Caco-2 (cell line): ENCODE results near the gene LRRC36. TPM values are rescaled to one million over a fixed set of nuclear protein-coding genes. Genes with fewer than 3 reads are reported as not detected.

Source experiments
- BruUV-seq: library from RNA; stranded (reverse); fragments of 400-500 nt; replicated peaks from 2 replicates; lab custom pipeline; 2021; lab: Mats Ljungman, UMichigan
- CTCF ChIA-PET: fragments of 300-600 bp; sonication (Branson Sonifier 250); formaldehyde crosslinking; loops from one replicate; lab custom pipeline; 2022; ENCODE audit warnings: antibody characterized with exemption; lab: Charles Lee
- POLR2A ChIA-PET: fragments of 300-600 bp; sonication (Branson Sonifier 250); formaldehyde crosslinking; loops from one replicate; lab custom pipeline; 2022; ENCODE audit warnings: antibody characterized with exemption; lab: Charles Lee
- DNase-seq, 2 experiments: peaks; one replicate each; pipeline versions ENCODE4 v3.0.0 to v3.0.0-alpha.2; 2020 to 2022
- H3K27me3 ChIP-seq: replicated peaks from 2 replicates; pipeline ENCODE4 v1.6.0; 2011; ENCODE audit warnings: low read length; ENCODE audit not compliant: control insufficient read depth, insufficient read depth
- H3K36me3 ChIP-seq: 2 replicates; pipeline ENCODE4 v1.5.1; 2011; ENCODE audit warnings: low read length; ENCODE audit not compliant: control insufficient read depth, insufficient read depth
- H3K4me1 ChIP-seq: fragments of 250-450 bp; sonication (Bioruptor Pico); 2 replicates; pipeline ENCODE4 v1.5.1; 2020; ENCODE audit warnings: mild to moderate bottlenecking
- H3K4me3 ChIP-seq: 2 replicates; pipeline ENCODE4 v1.5.1; 2011; ENCODE audit warnings: low read depth, mild to moderate bottlenecking, control low read depth, low read length
- H3K9me3 ChIP-seq: fragments of 250-450 bp; sonication (Bioruptor Pico); 2 replicates; pipeline ENCODE4 v1.5.1; 2020; ENCODE audit warnings: mild to moderate bottlenecking, moderate library complexity
- H3K27ac Mint-ChIP-seq: one replicate; pipeline ENCODE4 v1.8.0; 2022; ENCODE audit warnings: mixed read lengths; ENCODE audit not compliant: unreplicated experiment
- H3K27me3 Mint-ChIP-seq: one replicate; pipeline ENCODE4 v1.8.0; 2022; ENCODE audit warnings: mixed read lengths; ENCODE audit not compliant: insufficient read depth, unreplicated experiment
- H3K36me3 Mint-ChIP-seq: one replicate; pipeline ENCODE4 v1.8.0; 2022; ENCODE audit warnings: mild to moderate bottlenecking, mixed read lengths; ENCODE audit not compliant: insufficient read depth, unreplicated experiment
- H3K4me1 Mint-ChIP-seq: one replicate; pipeline ENCODE4 v1.8.0; 2022; ENCODE audit warnings: low read depth, mixed read lengths; ENCODE audit not compliant: unreplicated experiment
- H3K4me3 Mint-ChIP-seq: one replicate; pipeline ENCODE4 v1.8.0; 2022; ENCODE audit warnings: mild to moderate bottlenecking, moderate library complexity, mixed read lengths; ENCODE audit not compliant: unreplicated experiment
- H3K9me3 Mint-ChIP-seq: one replicate; pipeline ENCODE4 v1.8.0; 2022; ENCODE audit warnings: mixed read lengths; ENCODE audit not compliant: unreplicated experiment
- CTCF ChIP-seq, 2 experiments: fragments of 200-600 bp in 1 of 2; IDR thresholded peaks; 1 replicate in 1 of 2; 2 replicates in 1 of 2; pipeline versions ENCODE4 v1.5.1 to v1.8.0; 2011 to 2022; ENCODE audit warnings: antibody characterized with exemption in 1 of 2, control low read depth in 1 of 2, inconsistent platforms in 1 of 2, low read depth in 1 of 2, low read length in 1 of 2, mild to moderate bottlenecking in 1 of 2, moderate library complexity in 1 of 2; ENCODE audit not compliant: insufficient read depth in 1 of 2, severe bottlenecking in 1 of 2, unreplicated experiment in 1 of 2
- intact Hi-C: fragments of 100-400 bp; cut with micrococcal nuclease; formaldehyde crosslinking; loops from one replicate; pipeline ENCODE4 v1.10.0; 2022; ENCODE audit not compliant: unreplicated experiment
- total RNA-seq: library from RNA; stranded (reverse); gene quantifications from 2 replicates; pipeline ENCODE4 v1.2.3, GENCODE V29; 2022

LRRC36 gene
- total RNA-seq, 1 experiment from 2014 or later = not detected

- no peak overlapping the region for H3K27ac Mint-ChIP-seq
- POLR2A ChIA-PET = no interaction called here
- no peaks in the 10 kb centered on the region for H3K27me3 ChIP-seq
Measured at GRCh38 chr16:67394155-67395104, 67.8 kb downstream of the LRRC36 start.

GRCh38 chr16:67395105-67395457, 68.5 kb downstream of the LRRC36 start:
- Histone ChIP-seq H3K36me3 (no peaks in the 10 kb centered on the region), H3K9me3 (no peaks in the 10 kb centered on the region), H3K4me3 (no peak overlapping the region), H3K4me1 (peaks cover 20% of the 10 kb centered on the region), H3K27me3 (no peaks in the 10 kb centered on the region)
- no peak overlapping the region for H3K27ac Mint-ChIP-seq
- DNase-seq = peak in 1 of 2 experiments; percentile 26
- H3K9me3 Mint-ChIP-seq = no peaks in the 10 kb centered on the region
- TF ChIP-seq CTCF (IDR thresholded peaks at IDR 0.05; ENCODE audit: insufficient read depth in 1 of 2, low read depth in 1 of 2, low read length in 1 of 2, severe bottlenecking in 1 of 2, unreplicated experiment in 1 of 2) = no peak
- ChIA-PET CTCF (interaction anchor here (1.1 kb wide), 1 partner anchor 36 kb away, joined by 3 read pairs; the partner anchor contains the start of gene HSD11B2), POLR2A (no interaction called here)
- intact Hi-C loops = no loop called here
- peaks cover 7% of the 10 kb centered on the region for H3K4me1 Mint-ChIP-seq
- H3K36me3 Mint-ChIP-seq = peaks cover 5% of the 10 kb centered on the region
- no peaks in the 10 kb centered on the region for H3K27me3 Mint-ChIP-seq
- no TSS peak for BruUV-seq
- no peak overlapping the region for H3K4me3 Mint-ChIP-seq

More at GRCh38 chr16:67394155-67395104, 67.8 kb downstream of the LRRC36 start:
- no TSS peak for BruUV-seq
- Histone ChIP-seq H3K36me3 (no peaks in the 10 kb centered on the region), H3K4me3 (no peak overlapping the region), H3K4me1 (peaks cover 20% of the 10 kb centered on the region), H3K9me3 (no peaks in the 10 kb centered on the region)
- intact Hi-C loops = no loop called here
- peak in 1 of 2 experiments; percentile 22 for DNase-seq
- H3K27me3 Mint-ChIP-seq = no peaks in the 10 kb centered on the region
- H3K4me3 Mint-ChIP-seq = peak overlapping the region; percentile 28
- peaks cover 5% of the 10 kb centered on the region for H3K36me3 Mint-ChIP-seq
- CTCF ChIA-PET = interaction anchor here (1.0 kb wide), 1 partner anchor 12 kb away, joined by 3 read pairs; no protein-coding TSS in a partner anchor
- H3K9me3 Mint-ChIP-seq = no peaks in the 10 kb centered on the region
- H3K4me1 Mint-ChIP-seq = peaks cover 7% of the 10 kb centered on the region
- no peak for TF ChIP-seq CTCF (IDR thresholded peaks at IDR 0.05; ENCODE audit: insufficient read depth in 1 of 2, low read depth in 1 of 2, low read length in 1 of 2, severe bottlenecking in 1 of 2, unreplicated experiment in 1 of 2)

- H3K27me3 ChIP-seq = no peaks in the 10 kb centered on the region
- intact Hi-C loops = no loop called here
- peaks cover 5% of the 10 kb centered on the region for H3K36me3 Mint-ChIP-seq
- H3K36me3 ChIP-seq = no peaks in the 10 kb centered on the region
- H3K27ac Mint-ChIP-seq = peak overlapping the region; percentile 87
- ChIA-PET CTCF (interaction anchor here (0.6 to 1.1 kb wide), 4 partner anchors 9 to 126 kb away, joined by 3 to 5 read pairs (median 4); partner anchors contain the start of gene HSD11B2), POLR2A (interaction anchor here (0.7 to 1.1 kb wide), 2 partner anchors 9 to 35 kb away, joined by 7 to 9 read pairs; partner anchors contain the start of gene HSD11B2)
- no TSS peak for BruUV-seq
- no peak for TF ChIP-seq CTCF (IDR thresholded peaks at IDR 0.05; ENCODE audit: insufficient read depth in 1 of 2, low read depth in 1 of 2, low read length in 1 of 2, severe bottlenecking in 1 of 2, unreplicated experiment in 1 of 2)
- H3K4me1 Mint-ChIP-seq = peaks cover 7% of the 10 kb centered on the region
- H3K9me3 Mint-ChIP-seq = no peaks in the 10 kb centered on the region
- peaks cover 20% of the 10 kb centered on the region for H3K4me1 ChIP-seq
- no peaks in the 10 kb centered on the region for H3K27me3 Mint-ChIP-seq
- H3K9me3 ChIP-seq = no peaks in the 10 kb centered on the region
- H3K4me3 ChIP-seq = no peak overlapping the region
- peak overlapping the region; percentile 53 for H3K4me3 Mint-ChIP-seq
- DNase-seq = no peak
Measured at GRCh38 chr16:67395458-67396158, 69.0 kb downstream of the LRRC36 start.
